RWPE2 (cell line): ENCODE measurements around the gene DNHD1.

Experiments used
- ATAC-seq: fragments of 200-7000 bp; cut with Tn5 transposase; 3 replicates; pipeline ENCODE4 v1.9.1; 2021; ENCODE audit warnings: low read depth
- DNase-seq: peaks from one replicate; pipeline ENCODE4 v3.0.0-alpha.2; 2020; ENCODE audit warnings: low spot score
- H3K27ac ChIP-seq: fragments of 450-650 bp; 2 replicates; pipeline ENCODE4 v1.5.1; 2017; ENCODE audit warnings: mild to moderate bottlenecking; ENCODE audit not compliant: poor library complexity, severe bottlenecking
- H3K27me3 ChIP-seq: fragments of 250-450 bp; sonication (Bioruptor Pico); 2 replicates; pipeline ENCODE4 v1.5.1; 2021; ENCODE audit warnings: mild to moderate bottlenecking, moderate library complexity; ENCODE audit not compliant: insufficient read depth, poor library complexity, severe bottlenecking
- H3K36me3 ChIP-seq: fragments of 250-450 bp; sonication (Bioruptor Pico); 2 replicates; pipeline ENCODE4 v1.5.1; 2020; ENCODE audit warnings: low read depth, mild to moderate bottlenecking, moderate library complexity
- H3K4me1 ChIP-seq: fragments of 250-450 bp; sonication (Bioruptor Pico); 2 replicates; pipeline ENCODE4 v1.5.1; 2021; ENCODE audit warnings: mild to moderate bottlenecking, moderate library complexity; ENCODE audit not compliant: insufficient read depth, poor library complexity, severe bottlenecking
- H3K4me3 ChIP-seq: fragments of 250-450 bp; sonication (Bioruptor Pico); 2 replicates; pipeline ENCODE4 v1.5.1; 2021; ENCODE audit warnings: mild to moderate bottlenecking, moderate library complexity; ENCODE audit not compliant: severe bottlenecking
- H3K9me3 ChIP-seq: fragments of 250-450 bp; sonication (Bioruptor Pico); 2 replicates; pipeline ENCODE4 v1.5.1; 2021; ENCODE audit warnings: mild to moderate bottlenecking, moderate library complexity; ENCODE audit not compliant: severe bottlenecking
- TF ChIP-seq, protein P1 (sequence below): fragments of 450-650 bp; IDR thresholded peaks from one replicate; pipeline ENCODE4 v1.5.1; 2017; ENCODE audit warnings: mild to moderate bottlenecking, moderate library complexity; ENCODE audit not compliant: poor library complexity, severe bottlenecking

The DNHD1 gene

DNA sequence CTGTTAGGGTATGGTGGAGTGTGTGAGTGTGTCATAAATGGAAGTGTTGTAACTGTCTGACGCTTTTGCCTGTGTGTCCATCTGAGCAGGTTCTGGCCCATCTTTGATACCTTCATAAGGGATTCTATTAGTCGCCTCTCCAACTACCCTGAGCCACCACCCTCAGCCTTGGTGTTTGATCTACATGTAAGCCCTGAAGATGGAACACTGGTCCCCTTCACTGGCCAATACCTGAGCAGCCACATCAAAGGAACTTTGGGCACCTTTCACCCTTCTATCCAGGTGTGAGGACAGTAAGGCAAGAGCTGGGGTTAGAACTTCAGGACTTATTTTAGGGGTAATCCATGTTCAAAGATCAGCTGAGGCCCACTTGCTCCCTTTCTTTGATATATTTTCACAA is 51.0 kb downstream of the DNHD1 start:
- TF ChIP-seq, protein P1, sequence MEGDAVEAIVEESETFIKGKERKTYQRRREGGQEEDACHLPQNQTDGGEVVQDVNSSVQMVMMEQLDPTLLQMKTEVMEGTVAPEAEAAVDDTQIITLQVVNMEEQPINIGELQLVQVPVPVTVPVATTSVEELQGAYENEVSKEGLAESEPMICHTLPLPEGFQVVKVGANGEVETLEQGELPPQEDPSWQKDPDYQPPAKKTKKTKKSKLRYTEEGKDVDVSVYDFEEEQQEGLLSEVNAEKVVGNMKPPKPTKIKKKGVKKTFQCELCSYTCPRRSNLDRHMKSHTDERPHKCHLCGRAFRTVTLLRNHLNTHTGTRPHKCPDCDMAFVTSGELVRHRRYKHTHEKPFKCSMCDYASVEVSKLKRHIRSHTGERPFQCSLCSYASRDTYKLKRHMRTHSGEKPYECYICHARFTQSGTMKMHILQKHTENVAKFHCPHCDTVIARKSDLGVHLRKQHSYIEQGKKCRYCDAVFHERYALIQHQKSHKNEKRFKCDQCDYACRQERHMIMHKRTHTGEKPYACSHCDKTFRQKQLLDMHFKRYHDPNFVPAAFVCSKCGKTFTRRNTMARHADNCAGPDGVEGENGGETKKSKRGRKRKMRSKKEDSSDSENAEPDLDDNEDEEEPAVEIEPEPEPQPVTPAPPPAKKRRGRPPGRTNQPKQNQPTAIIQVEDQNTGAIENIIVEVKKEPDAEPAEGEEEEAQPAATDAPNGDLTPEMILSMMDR = no peak
- DNase-seq (no peak), ATAC-seq (no peak)
- Histone ChIP-seq H3K27ac (no peak overlapping the region), H3K9me3 (no peaks in the 10 kb centered on the region), H3K4me3 (no peak overlapping the region), H3K36me3 (no peaks in the 10 kb centered on the region), H3K4me1 (no peaks in the 10 kb centered on the region), H3K27me3 (no peaks in the 10 kb centered on the region)

DNA sequence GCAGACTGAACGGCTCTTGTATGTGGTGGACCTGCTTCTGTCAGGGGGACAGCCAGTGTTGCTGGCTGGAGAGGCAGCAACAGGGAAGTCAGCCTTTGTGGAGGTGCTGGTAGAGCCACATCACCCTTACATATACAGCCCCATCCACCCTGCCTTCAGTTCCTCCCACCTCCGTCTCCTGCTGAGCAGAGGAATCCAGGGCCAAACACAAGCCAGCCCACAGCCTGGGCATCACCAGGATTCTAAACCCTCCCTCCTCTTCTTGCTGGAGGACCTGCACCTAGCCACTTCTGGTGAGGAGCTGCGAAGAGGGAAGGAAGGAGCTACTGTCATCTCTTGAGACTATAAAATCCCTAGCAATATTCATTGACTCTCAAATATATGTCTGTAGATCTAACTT is 51.6 kb downstream of the DNHD1 start:
- no peaks in the 10 kb centered on the region for H3K9me3 ChIP-seq
- DNase-seq = no peak
- H3K4me1 ChIP-seq = no peaks in the 10 kb centered on the region
- H3K27ac ChIP-seq = no peak overlapping the region
- no peaks in the 10 kb centered on the region for H3K27me3 ChIP-seq
- H3K4me3 ChIP-seq = no peak overlapping the region
- ATAC-seq = no peak
- TF ChIP-seq, protein P1 = no peak
- H3K36me3 ChIP-seq = no peaks in the 10 kb centered on the region

GRCh38 chr11:6553634-6554033 is 56.6 kb downstream of the DNHD1 start:
- DNase-seq (no peak), ATAC-seq (no peak)
- Histone ChIP-seq H3K27ac (no peak overlapping the region), H3K27me3 (no peaks in the 10 kb centered on the region), H3K4me3 (no peak overlapping the region), H3K4me1 (no peaks in the 10 kb centered on the region), H3K9me3 (no peaks in the 10 kb centered on the region), H3K36me3 (no peaks in the 10 kb centered on the region)
- TF ChIP-seq, protein P1 = no peak

- TF ChIP-seq, protein P1 = no peak
- Histone ChIP-seq H3K4me3 (no peak overlapping the region), H3K9me3 (no peaks in the 10 kb centered on the region), H3K4me1 (no peaks in the 10 kb centered on the region), H3K27ac (no peak overlapping the region), H3K27me3 (no peaks in the 10 kb centered on the region), H3K36me3 (no peaks in the 10 kb centered on the region)
- ATAC-seq (no peak), DNase-seq (no peak)
Observed at GRCh38 chr11:6554828-6555706, 58.0 kb downstream of the DNHD1 start.
